Smooth muscle cell (in vitro differentiated cells): ENCODE measurements around the gene TRAIP. TPM values are rescaled to one million over a fixed set of nuclear protein-coding genes. Genes with fewer than 3 reads are reported as not detected.

Source experiments
- DNase-seq: peaks from one replicate; lab custom pipeline; 2025; ENCODE audit not compliant: unreplicated experiment; lab: John Stamatoyannopoulos, UW
- H2AFZ ChIP-seq: fragments of 200-600 bp; sonication (generic); 2 replicates; pipeline ENCODE4 v1.6.0; 2016; ENCODE audit warnings: antibody characterized with exemption, low read depth, mild to moderate bottlenecking
- H3F3A ChIP-seq: fragments of 200-600 bp; sonication (generic); 2 replicates; pipeline ENCODE4 v1.6.0; 2017; ENCODE audit warnings: antibody characterized with exemption, low read depth
- H3K27ac ChIP-seq: fragments of 200-600 bp; sonication (generic); 2 replicates; pipeline ENCODE4 v1.5.1; 2016; ENCODE audit warnings: low read depth, mild to moderate bottlenecking
- H3K27me3 ChIP-seq: fragments of 200-600 bp; sonication (generic); 2 replicates; pipeline ENCODE4 v1.6.1; 2016; ENCODE audit warnings: low read depth, mild to moderate bottlenecking
- H3K36me3 ChIP-seq: fragments of 200-600 bp; sonication (generic); 2 replicates; pipeline ENCODE4 v1.5.1; 2016; ENCODE audit warnings: low read depth
- H3K4me1 ChIP-seq: fragments of 200-600 bp; sonication (generic); 2 replicates; pipeline ENCODE4 v1.5.1; 2016; ENCODE audit warnings: low read depth
- H3K4me2 ChIP-seq: fragments of 200-600 bp; sonication (generic); 2 replicates; pipeline ENCODE4 v1.6.0; 2016; ENCODE audit warnings: mild to moderate bottlenecking
- H3K4me3 ChIP-seq: fragments of 200-600 bp; sonication (generic); 2 replicates; pipeline ENCODE4 v1.5.1; 2016; ENCODE audit warnings: mild to moderate bottlenecking
- H3K79me2 ChIP-seq: fragments of 200-600 bp; sonication (generic); 2 replicates; pipeline ENCODE4 v1.6.0; 2016; ENCODE audit warnings: low read depth, mild to moderate bottlenecking
- H3K9ac ChIP-seq: fragments of 200-600 bp; sonication (generic); 2 replicates; pipeline ENCODE4 v1.6.0; 2016; ENCODE audit warnings: low read depth
- H3K9me3 ChIP-seq: fragments of 200-600 bp; sonication (generic); replicated peaks from 2 replicates; pipeline ENCODE4 v1.5.1; 2016; ENCODE audit warnings: low read depth
- H4K20me1 ChIP-seq: fragments of 200-600 bp; sonication (generic); 2 replicates; pipeline ENCODE4 v1.6.0; 2016; ENCODE audit warnings: low read depth
- CTCF ChIP-seq: fragments of 200-600 bp; sonication (generic); IDR thresholded peaks from 2 replicates; pipeline ENCODE4 v1.5.1; 2017; ENCODE audit warnings: borderline replicate concordance, mild to moderate bottlenecking, antibody characterized with exemption; ENCODE audit not compliant: insufficient read depth, poor library complexity, severe bottlenecking
- whole genome bisulfite sequencing: methylation state at CpG from one replicate; pipeline ENCODE4 v1.1.7; 2016; ENCODE audit warnings: low lambda C conversion rate; 5-methylcytosine and 5-hydroxymethylcytosine counted together
- polyA plus RNA-seq: library from polyadenylated mRNA; unstranded; fragments of >200 nt; fragmentation: Nextera tagmentation; extraction: Ambion mirVana; gene quantifications from 2 replicates; pipeline ENCODE4 v1.2.1, GENCODE V29; 2016
- total RNA-seq: library from RNA; depleted of rRNA; stranded (reverse); fragments of >200 nt; gene quantifications from 2 replicates; pipeline ENCODE4 v1.2.3, GENCODE V29; 2014

The TRAIP gene
- total and polyA plus RNA-seq, 2 experiments from 2014 or later, result 1.1 to 3.3 TPM

GRCh38 chr3:49876567-49876966 is 20.2 kb upstream of the TRAIP start:
- no peak overlapping the region for H3K4me3 ChIP-seq
- H4K20me1 ChIP-seq, result no peaks in the 10 kb centered on the region
- no peak for TF ChIP-seq CTCF
- no peak overlapping the region for H3K9ac ChIP-seq
- no peaks in the 10 kb centered on the region for H3K36me3 ChIP-seq
- WGBS, result 86% methylated on average over 5 of the region's 5 CpGs
- no peak overlapping the region for H3K27ac ChIP-seq
- H3K79me2 ChIP-seq, result no peaks in the 10 kb centered on the region
- DNase-seq, result no peak
- H3K9me3 ChIP-seq, result no peaks in the 10 kb centered on the region
- H3K27me3 ChIP-seq, result peaks cover 5% of the 10 kb centered on the region
- no peaks in the 10 kb centered on the region for H3F3A ChIP-seq
- no peaks in the 10 kb centered on the region for H3K4me1 ChIP-seq
- H3K4me2 ChIP-seq, result no peak overlapping the region
- no peak overlapping the region for H2AFZ ChIP-seq

GRCh38 chr3:49873623-49874022 is 17.3 kb upstream of the TRAIP start:
- 79% methylated on average over 8 of the region's 8 CpGs for WGBS

GRCh38 chr3:49872801-49873281 is 16.5 kb upstream of the TRAIP start:
- H2AFZ ChIP-seq, result no peak overlapping the region
- no peak overlapping the region for H3K27ac ChIP-seq
- H3K36me3 ChIP-seq, result no peaks in the 10 kb centered on the region
- 76% methylated on average over 4 of the region's 4 CpGs for WGBS
- H4K20me1 ChIP-seq, result no peaks in the 10 kb centered on the region
- H3K79me2 ChIP-seq, result no peaks in the 10 kb centered on the region
- no peak overlapping the region for H3K4me3 ChIP-seq
- H3K4me1 ChIP-seq, result peaks cover 11% of the 10 kb centered on the region
- TF ChIP-seq CTCF, result no peak
- peaks cover 43% of the 10 kb centered on the region for H3K27me3 ChIP-seq
- H3K9ac ChIP-seq, result no peak overlapping the region
- no peaks in the 10 kb centered on the region for H3K9me3 ChIP-seq
- DNase-seq, result no peak
- no peaks in the 10 kb centered on the region for H3F3A ChIP-seq
- H3K4me2 ChIP-seq, result no peak overlapping the region

More at GRCh38 chr3:49873623-49874022, 17.3 kb upstream of the TRAIP start:
- H3K27me3 ChIP-seq, result peaks cover 35% of the 10 kb centered on the region
- no peak overlapping the region for H3K4me3 ChIP-seq
- no peak overlapping the region for H3K4me2 ChIP-seq
- H4K20me1 ChIP-seq, result no peaks in the 10 kb centered on the region
- H3K9ac ChIP-seq, result no peak overlapping the region
- peaks cover 11% of the 10 kb centered on the region for H3K4me1 ChIP-seq
- no peaks in the 10 kb centered on the region for H3K36me3 ChIP-seq
- no peaks in the 10 kb centered on the region for H3K79me2 ChIP-seq
- H3K9me3 ChIP-seq, result no peaks in the 10 kb centered on the region
- no peak overlapping the region for H2AFZ ChIP-seq
- no peak for DNase-seq
- no peak overlapping the region for H3K27ac ChIP-seq
- no peaks in the 10 kb centered on the region for H3F3A ChIP-seq
- no peak for TF ChIP-seq CTCF

GRCh38 chr3:49871531-49872153 is 15.3 kb upstream of the TRAIP start:
- Histone ChIP-seq H3K4me2 (no peak overlapping the region), H3K4me3 (no peak overlapping the region), H3K4me1 (peaks cover 18% of the 10 kb centered on the region), H3K36me3 (no peaks in the 10 kb centered on the region), H3K27ac (no peak overlapping the region), H4K20me1 (no peaks in the 10 kb centered on the region), H3K27me3 (peaks cover 46% of the 10 kb centered on the region), H3F3A (no peaks in the 10 kb centered on the region), H3K9me3 (no peaks in the 10 kb centered on the region), H2AFZ (no peak overlapping the region), H3K9ac (no peak overlapping the region), H3K79me2 (no peaks in the 10 kb centered on the region)
- 75% methylated on average over 10 of the region's 10 CpGs for WGBS
- TF ChIP-seq CTCF, result no peak
- DNase-seq, result no peak
